H9 (cell line): ENCODE results near the gene PXDN. TPM values are rescaled to one million over a fixed set of nuclear protein-coding genes. Genes with fewer than 3 reads are reported as not detected.

Source experiments
- DNase-seq: peaks from one replicate; pipeline ENCODE4 v3.0.0-alpha.2; 2017
- H2AFZ ChIP-seq: one replicate; pipeline ENCODE4 v1.6.1; 2013; ENCODE audit warnings: mild to moderate bottlenecking, low read length, control low read depth, moderate library complexity
- H2AK5ac ChIP-seq: 2 replicates; pipeline ENCODE4 v1.6.1; 2013; ENCODE audit warnings: low read length, control low read depth, mixed read lengths; ENCODE audit not compliant: insufficient read length
- H2BK120ac ChIP-seq: one replicate; pipeline ENCODE4 v1.6.1; 2013; ENCODE audit warnings: low read depth, mild to moderate bottlenecking, low read length, control low read depth, inconsistent platforms; ENCODE audit not compliant: poor library complexity, severe bottlenecking
- H2BK12ac ChIP-seq: 2 replicates; pipeline ENCODE4 v1.6.1; 2013; ENCODE audit warnings: low read length, control low read depth, mixed read lengths, low read depth; ENCODE audit not compliant: insufficient read length
- H2BK15ac ChIP-seq: 2 replicates; pipeline ENCODE4 v1.6.1; 2013; ENCODE audit warnings: low read depth, low read length, control low read depth
- H2BK20ac ChIP-seq: one replicate; pipeline ENCODE4 v1.6.1; 2013; ENCODE audit warnings: low read depth, mild to moderate bottlenecking, low read length, control low read depth, inconsistent platforms; ENCODE audit not compliant: poor library complexity, severe bottlenecking
- H2BK5ac ChIP-seq: 2 replicates; pipeline ENCODE4 v1.6.1; 2013; ENCODE audit warnings: low read length, control low read depth, mixed read lengths; ENCODE audit not compliant: insufficient read length
- H3K14ac ChIP-seq: 2 replicates; pipeline ENCODE4 v1.6.1; 2013; ENCODE audit warnings: low read length, control low read depth; ENCODE audit not compliant: insufficient read depth
- H3K18ac ChIP-seq: 2 replicates; pipeline ENCODE4 v1.6.1; 2013; ENCODE audit warnings: low read depth, mild to moderate bottlenecking, mixed read lengths, low read length, control low read depth; ENCODE audit not compliant: insufficient read length
- H3K23ac ChIP-seq: 2 replicates; pipeline ENCODE4 v1.6.1; 2013; ENCODE audit warnings: low read length, control low read depth, mixed read lengths, low read depth; ENCODE audit not compliant: insufficient read length
- H3K23me2 ChIP-seq: 2 replicates; pipeline ENCODE4 v1.6.1; 2013; ENCODE audit warnings: low read depth, mild to moderate bottlenecking, mixed read lengths, low read length, control low read depth; ENCODE audit not compliant: insufficient read length, poor library complexity, severe bottlenecking
- H3K27ac ChIP-seq: 2 replicates; pipeline ENCODE4 v1.5.1; 2013; ENCODE audit warnings: low read length, control low read depth, mixed read lengths, low read depth; ENCODE audit not compliant: insufficient read length
- H3K27me3 ChIP-seq: 2 replicates; pipeline ENCODE4 v1.6.1; 2013; ENCODE audit warnings: low read length, control low read depth, inconsistent platforms; ENCODE audit not compliant: insufficient read depth
- H3K4ac ChIP-seq: 2 replicates; pipeline ENCODE4 v1.6.1; 2013; ENCODE audit warnings: low read depth, mild to moderate bottlenecking, control low read depth, inconsistent platforms, low read length, moderate library complexity
- H3K4me1 ChIP-seq: 2 replicates; pipeline ENCODE4 v1.6.1; 2013; ENCODE audit warnings: low read length, control low read depth, inconsistent platforms; ENCODE audit not compliant: insufficient read depth
- H3K4me2 ChIP-seq: 2 replicates; pipeline ENCODE4 v1.6.1; 2013; ENCODE audit warnings: low read length, control low read depth, mixed read lengths; ENCODE audit not compliant: insufficient read length, insufficient read depth
- H3K56ac ChIP-seq: 2 replicates; pipeline ENCODE4 v1.6.1; 2013; ENCODE audit warnings: low read depth, mild to moderate bottlenecking, mixed read lengths, low read length, control low read depth; ENCODE audit not compliant: insufficient read length
- H3K79me1 ChIP-seq: 2 replicates; pipeline ENCODE4 v1.6.1; 2013; ENCODE audit warnings: low read depth, mild to moderate bottlenecking, moderate library complexity, low read length, control low read depth, inconsistent platforms; ENCODE audit not compliant: insufficient read depth, poor library complexity, severe bottlenecking
- H3K79me2 ChIP-seq: 2 replicates; pipeline ENCODE4 v1.6.1; 2013; ENCODE audit warnings: low read length, control low read depth, inconsistent platforms; ENCODE audit not compliant: insufficient read depth
- H3K9ac ChIP-seq: 2 replicates; pipeline ENCODE4 v1.6.1; 2013; ENCODE audit warnings: low read length, control low read depth, mixed read lengths; ENCODE audit not compliant: insufficient read length; ENCODE audit errors: extremely low read depth
- H3K9me3 ChIP-seq: one replicate; pipeline ENCODE4 v1.6.1; 2013; ENCODE audit warnings: low read depth, low read length, inconsistent platforms; ENCODE audit not compliant: control insufficient read depth
- H3T11ph ChIP-seq: one replicate; pipeline ENCODE4 v1.6.1; 2013; ENCODE audit warnings: mild to moderate bottlenecking, low read length, control low read depth, inconsistent platforms
- H4K20me1 ChIP-seq: one replicate; pipeline ENCODE4 v1.6.1; 2013; ENCODE audit not compliant: control insufficient read depth, insufficient read length, insufficient read depth
- H4K5ac ChIP-seq: 2 replicates; pipeline ENCODE4 v1.6.1; 2013; ENCODE audit warnings: low read depth, mild to moderate bottlenecking, mixed read lengths, low read length, control low read depth; ENCODE audit not compliant: insufficient read length
- H4K8ac ChIP-seq: replicated peaks from 2 replicates; pipeline ENCODE4 v1.6.1; 2013; ENCODE audit warnings: low read length, control low read depth, mixed read lengths, low read depth; ENCODE audit not compliant: insufficient read length
- H4K91ac ChIP-seq: 2 replicates; pipeline ENCODE4 v1.6.1; 2013; ENCODE audit warnings: low read depth, mild to moderate bottlenecking, moderate library complexity, mixed read lengths, low read length, control low read depth; ENCODE audit not compliant: insufficient read length
- H3K27ac Mint-ChIP-seq, 3 experiments: 2 replicates in 2 of 3; 3 replicates in 1 of 3; pipeline ENCODE4 v1.8.0; 2020 to 2021; ENCODE audit warnings: mixed read lengths in 3 of 3, mild to moderate bottlenecking in 1 of 3, moderate library complexity in 1 of 3
- H3K27me3 Mint-ChIP-seq: 2 replicates; pipeline ENCODE4 v1.8.0; 2021; ENCODE audit warnings: low read depth, mild to moderate bottlenecking, moderate library complexity, mixed read lengths
- H3K36me3 Mint-ChIP-seq, 3 experiments: 2 replicates in 2 of 3; 3 replicates in 1 of 3; pipeline ENCODE4 v1.8.0; 2020 to 2021; ENCODE audit warnings: low read depth in 3 of 3, mixed read lengths in 3 of 3; ENCODE audit not compliant: insufficient read depth in 1 of 3
- H3K4me1 Mint-ChIP-seq, 2 experiments: 2 replicates each; pipeline ENCODE4 v1.8.0; 2020; ENCODE audit warnings: mixed read lengths in 2 of 2
- H3K4me3 Mint-ChIP-seq, 2 experiments: 2 replicates in 1 of 2; 3 replicates in 1 of 2; pipeline ENCODE4 v1.8.0; 2020 to 2021; ENCODE audit warnings: mild to moderate bottlenecking in 2 of 2, mixed read lengths in 2 of 2, moderate library complexity in 1 of 2
- H3K9me3 Mint-ChIP-seq, 2 experiments: 2 replicates in 1 of 2; 3 replicates in 1 of 2; pipeline ENCODE4 v1.8.0; 2020; ENCODE audit warnings: mild to moderate bottlenecking in 2 of 2, mixed read lengths in 2 of 2, moderate library complexity in 1 of 2
- WGBS: extraction: QIAGEN DNeasy Blood & Tissue Kit; methylation state at CpG from one replicate; pipeline ENCODE4 v1.1.7; 2013; ENCODE audit warnings: missing lambda C conversion rate, low lambda C conversion rate, mixed read lengths; ENCODE audit not compliant: insufficient read length; ENCODE audit errors: extremely low coverage; 5-methylcytosine and 5-hydroxymethylcytosine counted together
- total RNA-seq: library from RNA; stranded (reverse); gene quantifications from 2 replicates; pipeline ENCODE4 v1.2.1, GENCODE V29; 2021
- TF ChIP-seq, protein P1 (sequence below): fragments of 200-600 bp; sonication (generic); conservative IDR thresholded peaks from 3 replicates; pipeline ENCODE4 v1.8.0; 2021; ENCODE audit warnings: antibody characterized with exemption, mild to moderate bottlenecking

PXDN gene
- total RNA-seq, 1 experiment from 2014 or later, result 146 TPM

- Histone ChIP-seq H2AFZ (no peak overlapping the region), H4K20me1 (no peaks in the 10 kb centered on the region), H2BK12ac (no peak overlapping the region), H2AK5ac (no peak overlapping the region), H4K5ac (no peak overlapping the region), H3K79me2 (peaks cover 18% of the 10 kb centered on the region; the same call in 1 of the 2 replicates), H3K27me3 (no peaks in the 10 kb centered on the region), H3K56ac (no peak overlapping the region), H3K14ac (no peak overlapping the region), H3K23me2 (no peaks in the 10 kb centered on the region), H3K4me1 (peaks cover 7% of the 10 kb centered on the region; the same call in 1 of the 2 replicates), H3T11ph (no peak overlapping the region), H2BK15ac (no peak overlapping the region), H2BK5ac (no peak overlapping the region), H3K9ac (no peak overlapping the region), H4K8ac (no peak overlapping the region), H3K4ac (no peak overlapping the region), H2BK20ac (no peak overlapping the region), H3K23ac (no peak overlapping the region), H3K27ac (no peak overlapping the region), H4K91ac (no peak overlapping the region), H2BK120ac (no peak overlapping the region), H3K79me1 (no peaks in the 10 kb centered on the region), H3K9me3 (no peaks in the 10 kb centered on the region), H3K18ac (no peak overlapping the region), H3K4me2 (no peak overlapping the region)
- peaks cover 55 to 57% of the 10 kb centered on the region in 2 experiments for H3K4me1 Mint-ChIP-seq
- no peaks in the 10 kb centered on the region for H3K27me3 Mint-ChIP-seq
- TF ChIP-seq, protein P1, sequence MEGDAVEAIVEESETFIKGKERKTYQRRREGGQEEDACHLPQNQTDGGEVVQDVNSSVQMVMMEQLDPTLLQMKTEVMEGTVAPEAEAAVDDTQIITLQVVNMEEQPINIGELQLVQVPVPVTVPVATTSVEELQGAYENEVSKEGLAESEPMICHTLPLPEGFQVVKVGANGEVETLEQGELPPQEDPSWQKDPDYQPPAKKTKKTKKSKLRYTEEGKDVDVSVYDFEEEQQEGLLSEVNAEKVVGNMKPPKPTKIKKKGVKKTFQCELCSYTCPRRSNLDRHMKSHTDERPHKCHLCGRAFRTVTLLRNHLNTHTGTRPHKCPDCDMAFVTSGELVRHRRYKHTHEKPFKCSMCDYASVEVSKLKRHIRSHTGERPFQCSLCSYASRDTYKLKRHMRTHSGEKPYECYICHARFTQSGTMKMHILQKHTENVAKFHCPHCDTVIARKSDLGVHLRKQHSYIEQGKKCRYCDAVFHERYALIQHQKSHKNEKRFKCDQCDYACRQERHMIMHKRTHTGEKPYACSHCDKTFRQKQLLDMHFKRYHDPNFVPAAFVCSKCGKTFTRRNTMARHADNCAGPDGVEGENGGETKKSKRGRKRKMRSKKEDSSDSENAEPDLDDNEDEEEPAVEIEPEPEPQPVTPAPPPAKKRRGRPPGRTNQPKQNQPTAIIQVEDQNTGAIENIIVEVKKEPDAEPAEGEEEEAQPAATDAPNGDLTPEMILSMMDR, result no peak
- peaks cover 6 to 10% of the 10 kb centered on the region in 2 experiments; a peak in 3 of 5 replicates for H3K9me3 Mint-ChIP-seq
- peaks cover 8 to 15% (median 11%) of the 10 kb centered on the region in 3 experiments for H3K36me3 Mint-ChIP-seq
- WGBS, result no CpG with 5 or more reads among the region's 7 CpGs
- DNase-seq, result no peak
- peak overlapping the region in 1 of 2 experiments; percentile 30; a peak in 1 of 5 replicates for H3K4me3 Mint-ChIP-seq
- H3K27ac Mint-ChIP-seq, result peak overlapping the region in 2 of 3 experiments; percentile 20 to 62; a peak in 2 of 7 replicates
Observed at GRCh38 chr2:1729242-1729641, 15.1 kb downstream of the PXDN start.
